Measurements from ENCODE around the gene DDX42. TPM values are rescaled to one million over a fixed set of nuclear protein-coding genes. Genes with fewer than 3 reads are reported as not detected.

DDX42 gene
- total RNA-seq, 2 experiments from 2014 or later, result 112 to 117 TPM

- no peaks in the 10 kb centered on the region for H3K27me3 ChIP-seq (ENCODE audit: control insufficient read depth in 1 of 2, insufficient read depth in 2 of 2, low read length in 2 of 2)
- intact Hi-C loops (cut with DNase I, micrococcal nuclease), result no loop called here
- H3K9me3 Mint-ChIP-seq, result no peaks in the 10 kb centered on the region
- H3K36me3 Mint-ChIP-seq (ENCODE audit: low read depth), result peaks cover 100% of the 10 kb centered on the region
- no peak overlapping the region for H3K4me3 ChIP-seq (ENCODE audit: low read length)
- ChIA-PET CTCF (no interaction called here), POLR2A (interaction anchor here (0.6 to 1.8 kb wide), 5 partner anchors 8 to 123 kb away, joined by 3 to 6 read pairs (median 3); partner anchors contain the start of gene STRADA)
- H3K27me3 Mint-ChIP-seq, result no peaks in the 10 kb centered on the region
- H3K27ac ChIP-seq (ENCODE audit: low read depth in 1 of 2, low read length in 2 of 2), result no peak overlapping the region
- H3K36me3 ChIP-seq (ENCODE audit: insufficient read depth, low read length), result peaks cover 95% of the 10 kb centered on the region
- no peak overlapping the region for H3K4me3 Mint-ChIP-seq
- peaks cover 8% of the 10 kb centered on the region for H3K4me1 ChIP-seq (ENCODE audit: insufficient read depth, low read length)
- peaks cover 7% of the 10 kb centered on the region for H3K4me1 Mint-ChIP-seq (ENCODE audit: low read depth)
- TF ChIP-seq CTCF (IDR thresholded peaks at IDR 0.05), result no peak
- ATAC-seq (ENCODE audit: poor library complexity), result no peak
- no peaks in the 10 kb centered on the region for H3K9me3 ChIP-seq (ENCODE audit: control insufficient read depth in 1 of 2, insufficient read depth in 1 of 2, low read length in 2 of 2)
- H3K27ac Mint-ChIP-seq, result peak overlapping the region; percentile 20
- no peak for DNase-seq
Observed at GRCh38 chr17:63817736-63818385, 43.9 kb downstream of the DDX42 start.

DNA sequence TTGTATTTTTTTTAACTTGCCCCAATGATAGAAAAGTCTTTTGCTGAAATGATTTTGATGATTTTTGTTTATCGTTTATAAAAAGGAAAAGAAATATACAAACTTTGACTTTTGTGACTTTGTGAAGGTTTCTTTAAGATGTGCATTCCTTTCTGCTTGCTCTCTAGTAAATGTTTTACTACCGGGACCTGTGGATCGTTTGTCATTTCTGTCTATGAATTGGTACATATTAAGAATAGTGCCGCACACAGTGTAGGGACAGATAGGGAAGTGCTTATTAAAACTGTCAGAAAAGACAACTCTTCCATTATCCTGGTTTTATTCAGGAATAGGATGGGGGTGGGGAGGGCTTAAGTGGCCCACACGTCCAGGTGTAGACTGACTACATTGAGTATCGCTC is 45.2 kb downstream of the DDX42 start:
- POLR2A ChIA-PET, result interaction anchor here (0.9 to 2.5 kb wide), 6 partner anchors 9 to 125 kb away, joined by 3 to 8 read pairs (median 3); partner anchors contain the start of genes CCDC47, DDX42, LIMD2 and STRADA
- Mint-ChIP-seq H3K4me1 (ENCODE audit: low read depth) (peaks cover 10% of the 10 kb centered on the region), H3K27me3 (no peaks in the 10 kb centered on the region)

More for the DNA sequence above, 45.2 kb downstream of the DDX42 start:
- DNase-seq (no peak), ATAC-seq (ENCODE audit: poor library complexity) (no peak)
- intact Hi-C loops (cut with DNase I, micrococcal nuclease), result no loop called here
- peaks cover 94% of the 10 kb centered on the region for H3K36me3 ChIP-seq (ENCODE audit: insufficient read depth, low read length)
- Mint-ChIP-seq H3K9me3 (no peaks in the 10 kb centered on the region), H3K4me3 (no peak overlapping the region), H3K36me3 (ENCODE audit: low read depth) (peaks cover 100% of the 10 kb centered on the region), H3K27ac (no peak overlapping the region)
- no peaks in the 10 kb centered on the region for H3K27me3 ChIP-seq (ENCODE audit: control insufficient read depth in 1 of 2, insufficient read depth in 2 of 2, low read length in 2 of 2)
- TF ChIP-seq CTCF (IDR thresholded peaks at IDR 0.05), result no peak
- H3K4me1 ChIP-seq (ENCODE audit: insufficient read depth, low read length), result peaks cover 8% of the 10 kb centered on the region
- H3K9me3 ChIP-seq (ENCODE audit: control insufficient read depth in 1 of 2, insufficient read depth in 1 of 2, low read length in 2 of 2), result no peaks in the 10 kb centered on the region
- H3K4me3 ChIP-seq (ENCODE audit: low read length), result no peak overlapping the region
- H3K27ac ChIP-seq (ENCODE audit: low read depth in 1 of 2, low read length in 2 of 2), result no peak overlapping the region
- CTCF ChIA-PET, result no interaction called here

Measured in CD4-positive, alpha-beta T cell (primary cell).